HepG2 (cell line): ENCODE data around the gene IL1RAP. TPM values are rescaled to one million over a fixed set of nuclear protein-coding genes. Genes with fewer than 3 reads are reported as not detected.

Experiments used
- ATAC-seq: fragments of 200-7000 bp; cut with Tn5 transposase; 3 replicates; pipeline ENCODE4 v1.9.1; 2020; ENCODE audit warnings: mild to moderate bottlenecking, moderate library complexity
- BruUV-seq: library from RNA; stranded (reverse); fragments of 400-500 nt; replicated peaks from 2 replicates; lab custom pipeline; 2021; lab: Mats Ljungman, UMichigan
- CTCF ChIA-PET: fragments of 300-600 bp; formaldehyde crosslinking; extraction: SDS; loops from one replicate; lab custom pipeline; 2021; ENCODE audit warnings: low total read pairs, inconsistent platforms, low intra/inter-chr PET ratio; lab: Yijun Ruan, JAX
- POLR2A ChIA-PET: fragments of 350-600 bp; sonication (Branson Sonifier 250); formaldehyde crosslinking; loops from one replicate; lab custom pipeline; 2020; ENCODE audit warnings: antibody characterized with exemption, inconsistent platforms; lab: Yijun Ruan, JAX
- DNase-seq: peaks from one replicate; pipeline ENCODE4 v3.0.0-alpha.2; 2015; ENCODE audit warnings: low spot score
- FAIRE-seq: peaks from 3 replicates; lab custom pipeline; 2011; peaks lifted over from hg19 to GRCh38; lab: Jason Lieb, UNC
- H2AFZ ChIP-seq: one replicate; pipeline ENCODE4 v1.6.1; 2011; ENCODE audit warnings: low read length, inconsistent platforms
- H3K27ac ChIP-seq: fragments of 300-600 bp; 3 replicates; pipeline ENCODE4 v1.8.0; 2011; ENCODE audit warnings: mixed run types, mild to moderate bottlenecking, mixed read lengths, low read length, inconsistent platforms; ENCODE audit not compliant: insufficient read depth; ENCODE audit errors: extremely low read length
- H3K27me3 ChIP-seq, 2 experiments: fragments of 200-600 bp in 1 of 2; 2 replicates in 1 of 2; 3 replicates in 1 of 2; pipeline versions ENCODE4 v1.6.0 to v1.8.0; 2011; ENCODE audit warnings: low read length in 2 of 2, mild to moderate bottlenecking in 2 of 2, moderate library complexity in 2 of 2, inconsistent platforms in 1 of 2; ENCODE audit not compliant: insufficient read depth in 2 of 2, control insufficient read depth in 1 of 2
- H3K36me3 ChIP-seq, 2 experiments: fragments of 200-600 bp in 1 of 2; replicated peaks in 1 of 2; 2 replicates in 1 of 2; 3 replicates in 1 of 2; pipeline versions ENCODE4 v1.5.1 to v1.8.0; 2011; ENCODE audit warnings: low read length in 2 of 2, inconsistent platforms in 1 of 2; ENCODE audit not compliant: insufficient read depth in 2 of 2, control insufficient read depth in 1 of 2
- H3K4me1 ChIP-seq: 2 replicates; pipeline ENCODE4 v1.5.1; 2012; ENCODE audit warnings: low read length, inconsistent platforms; ENCODE audit not compliant: insufficient read depth
- H3K4me2 ChIP-seq: 2 replicates; pipeline ENCODE4 v1.6.0; 2011; ENCODE audit warnings: low read depth, low read length, inconsistent platforms
- H3K4me3 ChIP-seq, 3 experiments: fragments of 200-600 bp in 1 of 3; sonication (generic), shearing (Covaris generic) in 1 of 3; replicated peaks in 1 of 3; 2 replicates each; pipeline ENCODE4 v1.5.1; 2011 to 2016; ENCODE audit warnings: low read length in 3 of 3, inconsistent platforms in 2 of 3, low read depth in 2 of 3, mild to moderate bottlenecking in 2 of 3, control low read depth in 1 of 3, mixed read lengths in 1 of 3; ENCODE audit not compliant: insufficient read depth in 1 of 3
- H3K79me2 ChIP-seq: one replicate; pipeline ENCODE4 v1.6.1; 2011; ENCODE audit warnings: low read length, inconsistent platforms; ENCODE audit not compliant: insufficient read depth
- H3K9ac ChIP-seq: 2 replicates; pipeline ENCODE4 v1.6.0; 2011; ENCODE audit warnings: mild to moderate bottlenecking, low read depth, low read length, inconsistent platforms; ENCODE audit not compliant: insufficient read depth
- H3K9me3 ChIP-seq: 2 replicates; pipeline ENCODE4 v1.5.1; 2012; ENCODE audit warnings: mild to moderate bottlenecking, low read length
- H4K20me1 ChIP-seq: 2 replicates; pipeline ENCODE4 v1.6.0; 2011; ENCODE audit warnings: inconsistent platforms, mild to moderate bottlenecking, low read length, moderate library complexity; ENCODE audit not compliant: insufficient read depth
- ARNT ChIP-seq: fragments of 450-650 bp; IDR thresholded peaks from 2 replicates; pipeline ENCODE4 v1.6.1; 2017
- CBX1 ChIP-seq: IDR thresholded peaks from one replicate; pipeline ENCODE4 v1.6.1; 2016; ENCODE audit warnings: antibody characterized with exemption, low read depth
- IRF2 ChIP-seq: IDR thresholded peaks from 2 replicates; pipeline ENCODE4 v1.6.1; 2018; ENCODE audit warnings: missing genetic modification reagents, missing compliant biosample characterization
- KLF15 ChIP-seq: sonication (generic); formaldehyde crosslinking; IDR thresholded peaks from 2 replicates; pipeline ENCODE4 v1.8.1; 2023; ENCODE audit warnings: borderline replicate concordance, mild to moderate bottlenecking, inconsistent platforms, missing genetic modification reagents, mixed read lengths
- LRRFIP1 ChIP-seq: sonication (generic); formaldehyde crosslinking; conservative IDR thresholded peaks from 2 replicates; pipeline ENCODE4 v1.4.0; 2020; ENCODE audit warnings: missing genetic modification reagents
- PAWR ChIP-seq: sonication (generic); formaldehyde crosslinking; IDR thresholded peaks from 2 replicates; pipeline ENCODE4 v1.4.0; 2020; ENCODE audit warnings: missing genetic modification reagents, mild to moderate bottlenecking, borderline replicate concordance
- PPARG ChIP-seq: conservative IDR thresholded peaks from 2 replicates; pipeline ENCODE4 v1.6.1; 2016; ENCODE audit warnings: missing biosample characterization, missing genetic modification reagents
- RFX3 ChIP-seq: IDR thresholded peaks from 2 replicates; pipeline ENCODE4 v1.6.1; 2016; ENCODE audit warnings: missing biosample characterization, missing genetic modification reagents
- SMAD1 ChIP-seq: sonication (generic); formaldehyde crosslinking; IDR thresholded peaks from 2 replicates; pipeline ENCODE4 v1.4.0; 2020; ENCODE audit warnings: missing genetic modification reagents, low read depth, mild to moderate bottlenecking, borderline replicate concordance
- TCF12 ChIP-seq, 2 experiments: fragments of 450-650 bp in 1 of 2; sonication (generic) in 1 of 2; formaldehyde crosslinking in 1 of 2; IDR thresholded peaks; 2 replicates each; pipeline versions ENCODE4 v1.6.1 to v1.8.0; 2017 to 2022; ENCODE audit warnings: antibody characterized with exemption in 1 of 2, mild to moderate bottlenecking in 1 of 2, missing genetic modification reagents in 1 of 2, moderate library complexity in 1 of 2
- TCF7L2 ChIP-seq: IDR thresholded peaks from 2 replicates; pipeline ENCODE4 v1.6.1; 2011; ENCODE audit warnings: mild to moderate bottlenecking, low read depth, low read length, moderate library complexity
- U2AF1 ChIP-seq: fragments of 200-400 bp; formaldehyde crosslinking; optimal IDR thresholded peaks from 2 replicates; pipeline ENCODE3; 2017; ENCODE audit warnings: mild to moderate bottlenecking, low read depth, low read length
- ZNF280D ChIP-seq: sonication (generic); formaldehyde crosslinking; IDR thresholded peaks from 2 replicates; pipeline ENCODE4 v1.5.1; 2020; ENCODE audit warnings: mild to moderate bottlenecking, missing genetic modification reagents
- ZSCAN31 ChIP-seq: sonication (generic); formaldehyde crosslinking; IDR thresholded peaks from 2 replicates; pipeline ENCODE4 v1.5.0; 2020; ENCODE audit warnings: low read depth, mild to moderate bottlenecking, missing genetic modification reagents
- WGBS: methylation state at CpG from one replicate; pipeline ENCODE4 v1.1.6; 2017; ENCODE audit warnings: low lambda C conversion rate; 5-methylcytosine and 5-hydroxymethylcytosine counted together
- in situ Hi-C: cut with HindIII; loops from 2 replicates; pipeline ENCODE4 v1.10.0; 2017; ENCODE audit warnings: low pct_unique_long_range_greater_than_20kb; ENCODE audit not compliant: extremely low pct_ligation_motif_present
- intact Hi-C: fragments of 100-400 bp; cut with micrococcal nuclease; formaldehyde crosslinking; loops from one replicate; pipeline ENCODE4 v1.10.0; 2022; ENCODE audit not compliant: unreplicated experiment
- polyA plus RNA-seq, 8 experiments: library from polyadenylated mRNA; depleted of rRNA in 3 of 8; stranded (reverse) in 7 of 8; unstranded in 1 of 8; fragments of >200 nt; fragmentation: Illumina TruSeq in 4 of 8; extraction: Trizol in 4 of 8; gene quantifications; 2 replicates each; pipeline versions ENCODE4 v1.2.1 to v1.2.3, GENCODE V29; 2011 to 2016; ENCODE audit warnings: low read depth in 4 of 8, missing spikeins in 1 of 8, mixed read lengths in 1 of 8; ENCODE audit not compliant: insufficient read depth in 1 of 8
- total RNA-seq, 5 experiments: library from RNA; depleted of rRNA; stranded (reverse); fragments of >200 nt; fragmentation: Illumina TruSeq; extraction: Trizol; gene quantifications; 2 replicates each; pipeline ENCODE4 v1.2.3, GENCODE V29; 2016; ENCODE audit warnings: low read depth in 1 of 5
- TF ChIP-seq, protein P1 (sequence below): sonication (generic); formaldehyde crosslinking; IDR thresholded peaks from 2 replicates; pipeline ENCODE4 v1.4.0; 2020; ENCODE audit warnings: missing genetic modification reagents
- TF ChIP-seq, protein P2 (sequence below): sonication (generic); formaldehyde crosslinking; IDR thresholded peaks from 2 replicates; pipeline ENCODE4 v1.4.0; 2020; ENCODE audit warnings: mild to moderate bottlenecking, missing genetic modification reagents, borderline replicate concordance

IL1RAP gene
- total and polyA plus RNA-seq, 2 of the 13 experiments (the other 11 are each of a cell fraction or from before 2014, with no cell fraction given), result 18.3 to 54.9 TPM

GRCh38 chr3:190574473-190574872, 60.6 kb downstream of the IL1RAP start:
- Histone ChIP-seq H3K4me3 (no peak overlapping the region), H3K36me3 (peaks cover 1 to 5% of the 10 kb centered on the region in 2 experiments; a peak in 1 of 5 replicates), H4K20me1 (no peaks in the 10 kb centered on the region), H3K79me2 (no peaks in the 10 kb centered on the region), H3K9ac (no peak overlapping the region), H3K27ac (no peak overlapping the region), H3K27me3 (no peaks in the 10 kb centered on the region), H3K9me3 (no peaks in the 10 kb centered on the region), H3K4me1 (peaks cover under 1% of the 10 kb centered on the region; the same call in 1 of the 2 replicates), H3K4me2 (no peak overlapping the region), H2AFZ (no peak overlapping the region)
- ChIA-PET POLR2A (no interaction called here), CTCF (no interaction called here)
- FAIRE-seq (no peak), DNase-seq (no peak), ATAC-seq (no peak)
- BruUV-seq, result no TSS peak
- in situ Hi-C loops, result no loop called here
- intact Hi-C loops, result no loop called here
- 93% methylated on average over 2 of the region's 2 CpGs for WGBS
- TF ChIP-seq U2AF1 (no peak), IRF2 (CRISPR knock-in tag) (no peak), ARNT (no peak), ZSCAN31 (CRISPR knock-in tag) (no peak), TCF7L2 (no peak), SMAD1 (CRISPR knock-in tag) (no peak), LRRFIP1 (no peak), ZNF280D (CRISPR knock-in tag) (no peak), KLF15 (CRISPR knock-in tag) (no peak), TCF12 (IDR thresholded peaks at IDR 0.05) (no peak), TCF12 (CRISPR knock-in tag; IDR thresholded peaks at IDR 0.05) (no peak), PAWR (no peak), RFX3 (CRISPR knock-in tag) (no peak), CBX1 (no peak), PPARG (CRISPR knock-in tag) (no peak)
- TF ChIP-seq, protein P1, sequence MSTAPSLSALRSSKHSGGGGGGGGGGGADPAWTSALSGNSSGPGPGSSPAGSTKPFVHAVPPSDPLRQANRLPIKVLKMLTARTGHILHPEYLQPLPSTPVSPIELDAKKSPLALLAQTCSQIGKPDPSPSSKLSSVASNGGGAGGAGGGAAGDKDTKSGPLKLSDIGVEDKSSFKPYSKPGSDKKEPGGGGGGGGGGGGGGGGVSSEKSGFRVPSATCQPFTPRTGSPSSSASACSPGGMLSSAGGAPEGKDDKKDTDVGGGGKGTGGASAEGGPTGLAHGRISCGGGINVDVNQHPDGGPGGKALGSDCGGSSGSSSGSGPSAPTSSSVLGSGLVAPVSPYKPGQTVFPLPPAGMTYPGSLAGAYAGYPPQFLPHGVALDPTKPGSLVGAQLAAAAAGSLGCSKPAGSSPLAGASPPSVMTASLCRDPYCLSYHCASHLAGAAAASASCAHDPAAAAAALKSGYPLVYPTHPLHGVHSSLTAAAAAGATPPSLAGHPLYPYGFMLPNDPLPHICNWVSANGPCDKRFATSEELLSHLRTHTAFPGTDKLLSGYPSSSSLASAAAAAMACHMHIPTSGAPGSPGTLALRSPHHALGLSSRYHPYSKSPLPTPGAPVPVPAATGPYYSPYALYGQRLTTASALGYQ, result no peak
- TF ChIP-seq, protein P2, sequence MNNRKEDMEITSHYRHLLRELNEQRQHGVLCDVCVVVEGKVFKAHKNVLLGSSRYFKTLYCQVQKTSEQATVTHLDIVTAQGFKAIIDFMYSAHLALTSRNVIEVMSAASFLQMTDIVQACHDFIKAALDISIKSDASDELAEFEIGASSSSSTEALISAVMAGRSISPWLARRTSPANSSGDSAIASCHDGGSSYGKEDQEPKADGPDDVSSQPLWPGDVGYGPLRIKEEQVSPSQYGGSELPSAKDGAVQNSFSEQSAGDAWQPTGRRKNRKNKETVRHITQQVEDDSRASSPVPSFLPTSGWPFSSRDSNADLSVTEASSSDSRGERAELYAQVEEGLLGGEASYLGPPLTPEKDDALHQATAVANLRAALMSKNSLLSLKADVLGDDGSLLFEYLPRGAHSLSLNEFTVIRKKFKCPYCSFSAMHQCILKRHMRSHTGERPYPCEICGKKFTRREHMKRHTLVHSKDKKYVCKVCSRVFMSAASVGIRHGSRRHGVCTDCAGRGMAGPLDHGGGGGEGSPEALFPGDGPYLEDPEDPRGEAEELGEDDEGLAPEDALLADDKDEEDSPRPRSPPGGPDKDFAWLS, result no peak
